Colon (tissue), 2 donors: ENCODE data around the gene DBX2.
"Not testable (repeated sequence)": the region's sequence is repeated elsewhere in the genome, so short reads cannot be mapped to it uniquely, and the experiment has no call there.

ENCODE experiments used
- FAIRE-seq: peaks from 2 replicates; lab custom pipeline; 2012; peaks lifted over from hg19 to GRCh38; lab: Jason Lieb, UNC
- donor health status: control.
- donor health status: control.

The DBX2 gene

DNA sequence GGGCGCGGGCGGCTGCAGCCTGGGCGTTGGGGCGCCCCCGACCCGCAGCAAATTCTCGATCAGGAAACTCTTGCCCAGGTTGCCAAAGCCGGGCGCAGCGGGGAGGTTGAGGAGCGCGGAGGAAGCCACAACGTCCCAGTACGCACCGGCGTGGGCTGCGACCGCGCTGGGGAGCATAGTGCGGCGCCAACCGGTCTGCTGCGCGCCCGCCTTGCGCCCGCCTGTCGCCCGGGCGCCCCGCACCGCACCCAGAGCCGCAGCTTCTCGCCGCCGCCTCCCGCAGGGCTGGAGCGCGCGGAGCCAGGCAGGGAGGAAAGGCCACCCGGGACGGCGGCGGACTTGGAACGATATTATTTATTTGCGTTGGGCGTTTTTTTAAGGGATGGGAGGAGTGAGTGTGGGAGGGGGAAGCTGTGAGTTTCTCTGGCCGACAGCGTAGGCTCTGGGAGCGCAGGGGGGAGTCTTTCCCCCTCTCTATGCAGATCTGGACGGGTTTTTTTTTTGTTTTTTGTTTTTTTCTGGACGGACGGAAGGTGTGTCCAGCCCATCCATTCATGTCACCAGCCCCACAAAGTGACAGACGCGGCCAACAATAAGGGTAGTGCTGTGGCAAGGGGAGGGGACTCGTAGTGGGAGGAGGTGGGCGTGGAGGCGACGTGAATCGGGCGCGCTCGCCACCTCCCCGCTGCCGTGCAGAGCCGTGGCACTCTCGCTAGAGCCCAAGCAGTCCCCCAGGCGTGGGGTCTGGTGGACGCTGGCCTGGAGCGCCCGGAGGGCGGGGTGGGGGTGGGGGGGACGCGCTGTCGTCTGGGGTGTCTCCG, at the start of gene DBX2:
Gene DBX2 (minus strand): TSS at position 349 of the 821 bp plus-strand sequence. CDS start 172 bp downstream, at position 177.
- no peak for FAIRE-seq

- no peak for FAIRE-seq
Observed at GRCh38 chr12:45098766-45099165, 47.9 kb upstream of the DBX2 start.

- not testable (repeated sequence) for FAIRE-seq
Observed at GRCh38 chr12:45095417-45095816, 44.5 kb upstream of the DBX2 start.

GRCh38 chr12:45093051-45093450, 42.2 kb upstream of the DBX2 start:
- no peak for FAIRE-seq

GRCh38 chr12:45089411-45090075, 38.6 kb upstream of the DBX2 start:
- FAIRE-seq = no peak

- FAIRE-seq = no peak
Observed at GRCh38 chr12:45088608-45089007, 37.7 kb upstream of the DBX2 start.

DNA sequence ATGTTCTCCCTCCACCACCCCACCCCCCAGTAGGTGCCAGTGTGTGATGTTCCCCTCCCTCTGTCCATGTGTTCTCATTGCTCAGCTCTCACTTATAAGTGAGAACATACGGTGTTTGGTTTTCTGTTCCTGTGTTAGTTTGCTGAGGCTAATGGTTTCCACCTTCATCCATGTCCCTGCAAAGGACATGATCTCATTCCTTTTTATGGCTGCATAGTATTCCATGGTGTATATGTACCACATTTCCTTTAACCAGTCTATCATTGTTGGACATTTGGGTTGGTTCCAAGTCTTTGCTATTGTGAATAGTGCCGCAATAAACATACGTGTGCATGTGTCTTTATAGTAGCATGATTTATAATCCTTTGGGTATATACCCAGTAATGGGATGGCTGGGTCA, 33.3 kb upstream of the DBX2 start:
- FAIRE-seq = not testable (repeated sequence)

DNA sequence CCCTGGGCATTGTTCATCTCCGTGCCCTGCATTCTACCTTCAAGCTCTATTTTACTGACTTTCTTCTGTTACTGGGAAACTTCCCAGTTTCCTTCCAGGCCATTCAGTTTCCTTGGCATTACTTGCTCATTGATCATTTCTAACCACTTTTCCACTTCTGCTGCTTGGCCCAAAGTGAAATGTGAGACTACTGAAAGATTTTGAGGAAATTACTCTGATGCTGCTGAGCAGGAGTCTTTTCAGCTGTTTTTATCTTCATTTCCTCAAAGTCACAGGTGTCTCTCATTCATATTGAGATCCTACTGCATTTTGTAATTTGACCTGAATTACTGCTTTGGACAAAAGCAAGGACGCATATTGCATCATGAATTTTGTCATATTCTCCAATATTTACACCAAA, 26.4 kb upstream of the DBX2 start:
- no peak for FAIRE-seq

- FAIRE-seq = no peak
Observed at GRCh38 chr12:45076417-45077026, 25.6 kb upstream of the DBX2 start.

- FAIRE-seq = no peak
Observed at GRCh38 chr12:45075587-45076282, 24.8 kb upstream of the DBX2 start.

GRCh38 chr12:45065125-45065626, 14.3 kb upstream of the DBX2 start:
- no peak for FAIRE-seq

GRCh38 chr12:45060976-45061375, 10.1 kb upstream of the DBX2 start:
- no peak for FAIRE-seq

DNA sequence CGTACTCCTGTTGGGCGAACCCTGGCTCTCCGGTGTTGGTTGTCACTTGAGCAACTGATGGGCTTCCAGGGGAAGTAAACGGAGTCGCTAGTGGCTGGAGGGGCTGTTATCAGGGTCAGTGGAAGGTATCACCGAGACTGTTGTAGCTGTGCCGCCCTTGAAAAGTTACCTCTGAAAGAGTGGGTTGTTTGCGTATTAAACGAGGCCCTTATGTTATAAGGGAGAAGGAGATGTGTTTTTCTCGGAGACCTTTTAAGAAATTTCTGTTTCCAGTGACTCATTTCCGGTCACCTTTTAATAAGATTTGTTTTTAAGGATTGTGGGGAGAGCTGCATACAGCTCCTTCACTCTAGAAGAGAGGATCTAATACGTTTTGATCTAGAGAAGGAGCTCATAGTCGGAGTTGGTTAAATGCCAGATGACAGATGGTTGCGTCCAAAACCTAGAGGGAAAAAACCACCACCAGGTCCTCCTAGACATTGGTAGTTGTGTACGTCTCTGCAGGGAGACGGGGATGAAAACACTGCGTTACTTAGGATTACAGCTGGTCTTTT, 750 bp upstream of the DBX2 start:
- FAIRE-seq = no peak

DNA sequence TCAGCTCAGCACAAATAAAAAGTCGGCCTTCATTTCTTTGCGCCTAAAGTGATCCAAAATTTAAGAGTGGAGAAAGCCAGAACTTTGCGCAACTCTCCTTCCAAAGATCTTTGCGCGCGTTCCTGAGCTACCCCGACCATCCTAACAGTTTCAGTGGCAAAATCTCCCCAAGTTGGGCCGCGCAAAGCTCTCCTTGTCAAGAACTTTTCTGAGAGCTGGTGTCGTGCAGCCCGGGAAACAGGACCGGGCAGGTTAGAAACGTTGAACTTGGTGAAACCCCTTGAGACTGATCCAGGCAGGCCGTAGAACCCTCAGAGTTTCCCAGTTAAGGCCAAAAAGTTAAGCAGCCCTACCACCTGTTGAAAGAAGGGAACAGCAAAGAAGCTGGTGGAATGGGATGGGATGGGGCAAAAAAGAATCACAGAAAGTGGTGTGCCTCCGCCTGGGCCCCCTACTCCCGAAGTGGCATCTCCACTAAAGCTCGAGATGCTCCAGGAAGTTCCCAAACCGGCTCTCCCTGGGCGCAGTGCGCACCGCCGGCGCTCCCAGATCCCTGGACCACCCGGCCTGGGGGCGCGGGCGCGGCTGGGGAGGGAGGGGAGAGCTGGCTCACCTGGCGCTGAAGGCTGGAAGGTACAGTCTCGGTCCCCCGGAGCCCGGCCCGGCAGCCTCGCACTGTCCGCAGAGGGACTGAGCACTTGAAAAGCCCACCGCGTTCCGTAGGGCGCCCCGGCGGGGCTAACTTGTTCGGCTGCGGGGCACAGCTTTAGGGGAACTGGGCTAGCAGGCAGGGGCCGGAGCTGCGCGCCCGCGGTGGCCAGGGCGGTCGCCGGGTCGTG, 768 bp downstream of the DBX2 start:
- no peak for FAIRE-seq

GRCh38 chr12:45042599-45042998, 8.3 kb downstream of the DBX2 start:
- FAIRE-seq = no peak

DNA sequence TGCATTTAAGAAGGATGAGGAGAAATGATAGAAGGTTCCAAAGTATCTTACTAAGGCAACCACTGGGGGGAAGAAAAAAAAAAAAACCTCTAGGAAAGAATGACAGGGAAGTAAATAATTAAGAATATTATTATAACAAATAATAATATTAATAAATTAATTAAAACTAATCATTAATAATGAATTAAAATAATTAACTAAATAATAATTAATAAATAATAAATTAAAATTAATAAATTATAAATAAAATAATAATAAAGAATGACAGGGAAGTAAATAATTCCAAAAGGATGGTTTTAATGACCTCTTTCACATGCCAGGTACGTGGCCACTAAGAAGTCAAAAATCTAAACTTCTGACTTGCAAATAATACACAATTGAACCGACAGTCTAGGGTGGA, 9.9 kb downstream of the DBX2 start:
- FAIRE-seq = peak; percentile 18

DNA sequence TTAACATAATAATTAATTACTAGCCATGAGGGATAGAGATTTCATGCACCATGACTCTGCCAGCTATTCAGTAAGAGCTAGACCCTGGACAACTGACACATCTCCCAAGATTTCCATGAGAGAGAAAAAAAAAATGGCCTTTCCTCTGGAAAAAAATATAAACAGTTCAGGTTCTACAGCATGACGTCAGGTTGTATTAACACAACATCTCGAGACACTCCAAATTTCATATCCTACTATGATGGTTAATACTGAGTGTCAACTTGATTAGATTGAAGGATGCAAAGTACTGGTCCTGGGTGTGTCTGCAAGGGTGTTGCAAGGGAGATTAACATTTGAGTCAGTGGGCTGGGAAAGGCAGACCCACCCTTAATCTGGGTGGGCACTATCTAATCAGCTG, 11.1 kb downstream of the DBX2 start:
- no peak for FAIRE-seq

GRCh38 chr12:45034861-45035265, 16.0 kb downstream of the DBX2 start:
- FAIRE-seq = no peak

- FAIRE-seq = no peak
Observed at GRCh38 chr12:45017916-45018315, 33.0 kb downstream of the DBX2 start.

- no peak for FAIRE-seq
Observed at GRCh38 chr12:45014396-45014795, 36.5 kb downstream of the DBX2 start.

- no peak for FAIRE-seq
Observed at GRCh38 chr12:45012749-45013148, 38.1 kb downstream of the DBX2 start.
